ENCODE measurements around the gene OSBPL8. TPM values are rescaled to one million over a fixed set of nuclear protein-coding genes. Genes with fewer than 3 reads are reported as not detected.

Gene OSBPL8
- total and polyA plus RNA-seq, 4 donors = 6.9 to 32.5 (median 22.9) TPM

DNA sequence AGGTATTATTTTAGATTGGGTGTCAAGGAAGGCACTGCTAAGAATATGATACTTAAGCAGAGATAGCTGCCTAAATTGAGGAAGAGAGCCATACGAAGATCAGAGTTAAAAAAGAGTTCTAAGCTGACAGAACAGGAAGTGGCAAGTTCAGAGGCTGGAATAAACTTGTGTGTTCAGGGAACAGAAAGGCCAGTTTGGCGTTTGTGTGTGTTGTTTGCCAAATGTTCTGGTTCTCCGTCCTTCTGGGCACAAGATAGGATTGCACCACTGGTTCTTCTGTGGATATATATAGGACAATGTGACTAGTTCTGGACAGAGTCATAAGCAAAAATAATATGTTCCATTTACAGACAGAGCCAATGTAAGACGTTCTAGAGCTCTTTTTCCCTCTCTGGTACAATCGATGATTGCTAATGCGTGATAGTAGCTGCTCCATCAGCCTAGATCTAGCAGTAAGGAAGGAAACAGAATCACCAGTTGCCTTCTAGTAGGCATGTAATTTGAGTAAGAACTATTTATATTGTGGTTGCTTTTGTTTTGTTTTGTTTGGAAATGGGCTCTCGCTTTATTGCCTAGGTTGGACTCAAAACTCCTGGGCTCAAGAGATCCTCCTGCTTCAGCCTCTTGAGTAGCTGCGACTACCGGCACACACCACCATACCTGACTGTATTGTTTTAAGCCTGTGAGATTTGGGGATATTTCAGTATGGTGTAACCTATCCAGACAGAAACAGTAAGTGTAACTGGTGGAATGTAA lies 218.7 kb downstream of the OSBPL8 start:
- DNase-seq (ENCODE audit: low spot score) = no peak
- no peaks in the 10 kb centered on the region for H3K9me3 ChIP-seq (ENCODE audit: control insufficient read depth in 4 of 4, low read length in 3 of 4)
- no peak overlapping the region for H3K27ac ChIP-seq (ENCODE audit: low read depth in 1 of 2, low read length in 2 of 2)
- H3K4me1 ChIP-seq (ENCODE audit: control insufficient read depth in 4 of 4, insufficient read depth in 4 of 4, low read length in 3 of 4) = peaks cover 0 to 6% (median 3%) of the 10 kb centered on the region in 4 donors
- WGBS = 74% methylated on average over 9 of the region's 9 CpGs
- H3K9ac ChIP-seq (ENCODE audit: low read depth in 1 of 2, low read length in 2 of 2) = no peak overlapping the region
- H3K4me3 ChIP-seq (ENCODE audit: low read depth in 1 of 3, low read length in 3 of 3) = no peak overlapping the region
- no peak for TF ChIP-seq HNF4A (conservative IDR thresholded peaks at IDR 0.05)
- no peak for TF ChIP-seq FOXA2 (IDR thresholded peaks at IDR 0.05)
- TF ChIP-seq NR2F2 (IDR thresholded peaks at IDR 0.05) = no peak
- TF ChIP-seq, protein P1, sequence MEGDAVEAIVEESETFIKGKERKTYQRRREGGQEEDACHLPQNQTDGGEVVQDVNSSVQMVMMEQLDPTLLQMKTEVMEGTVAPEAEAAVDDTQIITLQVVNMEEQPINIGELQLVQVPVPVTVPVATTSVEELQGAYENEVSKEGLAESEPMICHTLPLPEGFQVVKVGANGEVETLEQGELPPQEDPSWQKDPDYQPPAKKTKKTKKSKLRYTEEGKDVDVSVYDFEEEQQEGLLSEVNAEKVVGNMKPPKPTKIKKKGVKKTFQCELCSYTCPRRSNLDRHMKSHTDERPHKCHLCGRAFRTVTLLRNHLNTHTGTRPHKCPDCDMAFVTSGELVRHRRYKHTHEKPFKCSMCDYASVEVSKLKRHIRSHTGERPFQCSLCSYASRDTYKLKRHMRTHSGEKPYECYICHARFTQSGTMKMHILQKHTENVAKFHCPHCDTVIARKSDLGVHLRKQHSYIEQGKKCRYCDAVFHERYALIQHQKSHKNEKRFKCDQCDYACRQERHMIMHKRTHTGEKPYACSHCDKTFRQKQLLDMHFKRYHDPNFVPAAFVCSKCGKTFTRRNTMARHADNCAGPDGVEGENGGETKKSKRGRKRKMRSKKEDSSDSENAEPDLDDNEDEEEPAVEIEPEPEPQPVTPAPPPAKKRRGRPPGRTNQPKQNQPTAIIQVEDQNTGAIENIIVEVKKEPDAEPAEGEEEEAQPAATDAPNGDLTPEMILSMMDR (IDR thresholded peaks at IDR 0.05; ENCODE audit: low read depth, low read length, missing input control) = no peak
- no peak for TF ChIP-seq RAD21 (IDR thresholded peaks at IDR 0.05)
- no peak for TF ChIP-seq YY1 (IDR thresholded peaks at IDR 0.05)
- TF ChIP-seq, protein P2, sequence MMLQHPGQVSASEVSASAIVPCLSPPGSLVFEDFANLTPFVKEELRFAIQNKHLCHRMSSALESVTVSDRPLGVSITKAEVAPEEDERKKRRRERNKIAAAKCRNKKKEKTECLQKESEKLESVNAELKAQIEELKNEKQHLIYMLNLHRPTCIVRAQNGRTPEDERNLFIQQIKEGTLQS (IDR thresholded peaks at IDR 0.05) = no peak
- no peak for TF ChIP-seq GABPA (IDR thresholded peaks at IDR 0.05 in 1 of 2, conservative IDR thresholded peaks at IDR 0.05 in 1 of 2)
- TF ChIP-seq EGR1 (IDR thresholded peaks at IDR 0.05; ENCODE audit: low read depth in 2 of 2) = no peak
- no peak for TF ChIP-seq TAF1 (conservative IDR thresholded peaks at IDR 0.05)
- no peak for TF ChIP-seq SP1 (IDR thresholded peaks at IDR 0.05)
- TF ChIP-seq REST (IDR thresholded peaks at IDR 0.05) = no peak
- no peak for TF ChIP-seq HNF4G (IDR thresholded peaks at IDR 0.05)
- no peak for TF ChIP-seq FOXA1 (IDR thresholded peaks at IDR 0.05)
- TF ChIP-seq, protein P3, sequence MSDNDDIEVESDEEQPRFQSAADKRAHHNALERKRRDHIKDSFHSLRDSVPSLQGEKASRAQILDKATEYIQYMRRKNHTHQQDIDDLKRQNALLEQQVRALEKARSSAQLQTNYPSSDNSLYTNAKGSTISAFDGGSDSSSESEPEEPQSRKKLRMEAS (IDR thresholded peaks at IDR 0.05) = no peak
- no peak for TF ChIP-seq JUND (IDR thresholded peaks at IDR 0.05)
- TF ChIP-seq, protein P4, sequence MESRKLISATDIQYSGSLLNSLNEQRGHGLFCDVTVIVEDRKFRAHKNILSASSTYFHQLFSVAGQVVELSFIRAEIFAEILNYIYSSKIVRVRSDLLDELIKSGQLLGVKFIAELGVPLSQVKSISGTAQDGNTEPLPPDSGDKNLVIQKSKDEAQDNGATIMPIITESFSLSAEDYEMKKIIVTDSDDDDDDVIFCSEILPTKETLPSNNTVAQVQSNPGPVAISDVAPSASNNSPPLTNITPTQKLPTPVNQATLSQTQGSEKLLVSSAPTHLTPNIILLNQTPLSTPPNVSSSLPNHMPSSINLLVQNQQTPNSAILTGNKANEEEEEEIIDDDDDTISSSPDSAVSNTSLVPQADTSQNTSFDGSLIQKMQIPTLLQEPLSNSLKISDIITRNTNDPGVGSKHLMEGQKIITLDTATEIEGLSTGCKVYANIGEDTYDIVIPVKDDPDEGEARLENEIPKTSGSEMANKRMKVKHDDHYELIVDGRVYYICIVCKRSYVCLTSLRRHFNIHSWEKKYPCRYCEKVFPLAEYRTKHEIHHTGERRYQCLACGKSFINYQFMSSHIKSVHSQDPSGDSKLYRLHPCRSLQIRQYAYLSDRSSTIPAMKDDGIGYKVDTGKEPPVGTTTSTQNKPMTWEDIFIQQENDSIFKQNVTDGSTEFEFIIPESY (IDR thresholded peaks at IDR 0.05) = no peak
- no peak for TF ChIP-seq RXRA (IDR thresholded peaks at IDR 0.05)
- H3K27me3 ChIP-seq (ENCODE audit: control insufficient read depth in 4 of 4, insufficient read depth in 4 of 4, low read length in 3 of 4) = no peaks in the 10 kb centered on the region
- no peaks in the 10 kb centered on the region for H3K36me3 ChIP-seq (ENCODE audit: control insufficient read depth in 4 of 4, insufficient read depth in 3 of 4, low read depth in 1 of 4, low read length in 3 of 4)

All from liver (tissue), 9 donors.